BE2C (cell line): Measurements from ENCODE around the gene CAPN14.

Experiments used
- DNase-seq: peaks from one replicate; pipeline ENCODE4 v3.0.0-alpha.2; 2020
- H3K27me3 ChIP-seq: fragments of 250-450 bp; sonication (Bioruptor Pico); 2 replicates; pipeline ENCODE4 v1.5.1; 2020; ENCODE audit warnings: mild to moderate bottlenecking
- H3K36me3 ChIP-seq: fragments of 250-450 bp; sonication (Bioruptor Pico); 2 replicates; pipeline ENCODE4 v1.5.1; 2020; ENCODE audit warnings: mild to moderate bottlenecking
- H3K4me1 ChIP-seq: fragments of 250-450 bp; sonication (Bioruptor Pico); 2 replicates; pipeline ENCODE4 v1.5.1; 2020
- H3K4me3 ChIP-seq: 2 replicates; pipeline ENCODE4 v1.5.1; 2011; ENCODE audit warnings: low read depth, low read length
- H3K9me3 ChIP-seq: fragments of 250-450 bp; sonication (Bioruptor Pico); 2 replicates; pipeline ENCODE4 v1.5.1; 2020
- CTCF ChIP-seq: IDR thresholded peaks from 2 replicates; pipeline ENCODE4 v1.5.1; 2012; ENCODE audit warnings: mild to moderate bottlenecking, low read depth, low read length

Gene CAPN14

GRCh38 chr2:31147645-31148044 lies 69.7 kb downstream of the CAPN14 start:
- Histone ChIP-seq H3K4me3 (no peak overlapping the region), H3K27me3 (no peaks in the 10 kb centered on the region), H3K36me3 (no peaks in the 10 kb centered on the region), H3K4me1 (no peaks in the 10 kb centered on the region), H3K9me3 (no peaks in the 10 kb centered on the region)
- no peak for DNase-seq
- TF ChIP-seq CTCF, result no peak

GRCh38 chr2:31142110-31142509 lies 75.2 kb downstream of the CAPN14 start:
- H3K36me3 ChIP-seq, result no peaks in the 10 kb centered on the region
- DNase-seq, result no peak
- H3K27me3 ChIP-seq, result peaks cover 3% of the 10 kb centered on the region; the same call in 1 of the 2 replicates
- no peaks in the 10 kb centered on the region for H3K4me1 ChIP-seq
- H3K9me3 ChIP-seq, result no peaks in the 10 kb centered on the region
- H3K4me3 ChIP-seq, result no peak overlapping the region
- TF ChIP-seq CTCF, result no peak

GRCh38 chr2:31141443-31142085 lies 75.8 kb downstream of the CAPN14 start:
- Histone ChIP-seq H3K4me1 (no peaks in the 10 kb centered on the region), H3K27me3 (peaks cover 3% of the 10 kb centered on the region; the same call in 1 of the 2 replicates), H3K36me3 (no peaks in the 10 kb centered on the region), H3K4me3 (no peak overlapping the region), H3K9me3 (no peaks in the 10 kb centered on the region)
- no peak for TF ChIP-seq CTCF
- no peak for DNase-seq

- Histone ChIP-seq H3K4me3 (no peak overlapping the region), H3K9me3 (no peaks in the 10 kb centered on the region), H3K27me3 (peaks cover 3% of the 10 kb centered on the region; the same call in 1 of the 2 replicates), H3K36me3 (no peaks in the 10 kb centered on the region), H3K4me1 (no peaks in the 10 kb centered on the region)
- TF ChIP-seq CTCF, result no peak
- no peak for DNase-seq
Observed at GRCh38 chr2:31140151-31140550, 77.2 kb downstream of the CAPN14 start.

- TF ChIP-seq CTCF, result no peak
- H3K27me3 ChIP-seq, result peaks cover 3% of the 10 kb centered on the region; the same call in 1 of the 2 replicates
- no peak for DNase-seq
Observed at GRCh38 chr2:31139671-31140070, 77.6 kb downstream of the CAPN14 start.

More at GRCh38 chr2:31139671-31140070, 77.6 kb downstream of the CAPN14 start:
- H3K4me1 ChIP-seq, result no peaks in the 10 kb centered on the region
- H3K9me3 ChIP-seq, result no peaks in the 10 kb centered on the region
- no peak overlapping the region for H3K4me3 ChIP-seq
- H3K36me3 ChIP-seq, result no peaks in the 10 kb centered on the region
